Panc1 (cell line): Measurements from ENCODE around the gene RCL1.

Experiments used
- POLR2AphosphoS5 ChIP-seq: IDR thresholded peaks from 2 replicates; pipeline ENCODE4 v1.6.1; 2012; ENCODE audit warnings: mild to moderate bottlenecking, low read depth, low read length, moderate library complexity
- TF ChIP-seq, protein P1 (sequence below): fragments of 450-650 bp; IDR thresholded peaks from 2 replicates; pipeline ENCODE4 v1.5.1; 2017; ENCODE audit warnings: mild to moderate bottlenecking

DNA sequence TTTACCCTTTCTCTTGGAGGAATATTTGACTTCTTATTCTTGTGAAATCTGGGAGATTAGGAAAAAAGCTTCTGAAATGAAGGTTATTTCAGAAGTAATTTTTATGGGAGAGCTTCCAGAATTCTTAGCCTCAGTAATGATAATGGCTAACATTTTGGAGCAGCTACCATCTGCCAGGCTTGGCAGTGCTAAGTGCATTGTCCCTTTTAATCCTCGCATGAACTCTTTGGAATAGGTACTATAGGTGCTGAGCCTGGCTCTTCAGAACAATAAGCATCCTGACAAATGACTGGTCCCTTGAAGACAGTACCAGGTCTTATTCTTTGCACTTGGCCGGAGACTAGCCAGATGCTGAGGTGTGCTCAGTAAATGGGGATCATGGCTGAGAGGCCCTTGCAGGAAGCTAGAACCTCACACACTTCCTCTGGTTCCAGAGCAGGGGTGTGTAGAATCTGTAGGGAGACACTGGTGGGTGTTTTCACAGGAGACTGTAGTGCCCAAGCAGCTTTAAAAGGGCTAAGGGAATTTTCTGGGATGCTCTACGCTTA, 90.7 kb downstream of the RCL1 start:
- TF ChIP-seq, protein P1, sequence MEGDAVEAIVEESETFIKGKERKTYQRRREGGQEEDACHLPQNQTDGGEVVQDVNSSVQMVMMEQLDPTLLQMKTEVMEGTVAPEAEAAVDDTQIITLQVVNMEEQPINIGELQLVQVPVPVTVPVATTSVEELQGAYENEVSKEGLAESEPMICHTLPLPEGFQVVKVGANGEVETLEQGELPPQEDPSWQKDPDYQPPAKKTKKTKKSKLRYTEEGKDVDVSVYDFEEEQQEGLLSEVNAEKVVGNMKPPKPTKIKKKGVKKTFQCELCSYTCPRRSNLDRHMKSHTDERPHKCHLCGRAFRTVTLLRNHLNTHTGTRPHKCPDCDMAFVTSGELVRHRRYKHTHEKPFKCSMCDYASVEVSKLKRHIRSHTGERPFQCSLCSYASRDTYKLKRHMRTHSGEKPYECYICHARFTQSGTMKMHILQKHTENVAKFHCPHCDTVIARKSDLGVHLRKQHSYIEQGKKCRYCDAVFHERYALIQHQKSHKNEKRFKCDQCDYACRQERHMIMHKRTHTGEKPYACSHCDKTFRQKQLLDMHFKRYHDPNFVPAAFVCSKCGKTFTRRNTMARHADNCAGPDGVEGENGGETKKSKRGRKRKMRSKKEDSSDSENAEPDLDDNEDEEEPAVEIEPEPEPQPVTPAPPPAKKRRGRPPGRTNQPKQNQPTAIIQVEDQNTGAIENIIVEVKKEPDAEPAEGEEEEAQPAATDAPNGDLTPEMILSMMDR, result no peak
- no peak for TF ChIP-seq POLR2AphosphoS5
